A549 (cell line): ENCODE results near the gene KCNMA1. TPM values are rescaled to one million over a fixed set of nuclear protein-coding genes. Genes with fewer than 3 reads are reported as not detected.

Experiments
- ATAC-seq, 2 experiments: fragments of 200-7000 bp in 1 of 2; fragments of >200 bp in 1 of 2; cut with Nextera tagmentation in 1 of 2; cut with Tn5 transposase in 1 of 2; 3 replicates each; pipeline versions ENCODE4 v1.8.0 to v1.9.1; 2018 to 2020; ENCODE audit warnings: mild to moderate bottlenecking in 1 of 2, moderate library complexity in 1 of 2
- CTCF ChIA-PET: fragments of 300-600 bp; sonication (Branson Sonifier 250); formaldehyde crosslinking; extraction: SDS; loops from one replicate; lab custom pipeline; 2021; ENCODE audit warnings: antibody characterized with exemption, inconsistent platforms; lab: Yijun Ruan, JAX
- POLR2A ChIA-PET: fragments of 350-600 bp; formaldehyde crosslinking; extraction: SDS; loops from one replicate; lab custom pipeline; 2021; ENCODE audit warnings: antibody characterized with exemption, inconsistent platforms; lab: Yijun Ruan, JAX
- DNase-seq, 2 experiments: peaks; one replicate each; pipeline versions ENCODE4 v3.0.0 to v3.0.0-alpha.2; 2011 to 2016; ENCODE audit warnings: low read depth in 1 of 2, low spot score in 1 of 2
- FAIRE-seq: peaks from 2 replicates; lab custom pipeline; 2011; peaks lifted over from hg19 to GRCh38; lab: Jason Lieb, UNC
- H3K27ac ChIP-seq, 2 experiments: fragments of >200 bp; sonication (Bioruptor Twin); formaldehyde crosslinking; 3 replicates each; pipeline ENCODE4 v1.5.1; 2016 to 2017
- H3K4me1 ChIP-seq: fragments of >200 bp; sonication (Bioruptor Twin); formaldehyde crosslinking; 3 replicates; pipeline ENCODE4 v1.6.1; 2016
- H3K4me2 ChIP-seq: fragments of >200 bp; sonication (Bioruptor Twin); formaldehyde crosslinking; 3 replicates; pipeline ENCODE4 v1.6.1; 2016
- H3K4me3 ChIP-seq: fragments of >200 bp; sonication (Bioruptor Twin); formaldehyde crosslinking; 3 replicates; pipeline ENCODE4 v1.5.1; 2016
- H3K9me3 ChIP-seq: fragments of >200 bp; sonication (Bioruptor Twin); formaldehyde crosslinking; 3 replicates; pipeline ENCODE4 v1.6.1; 2016
- BHLHE40 ChIP-seq: IDR thresholded peaks from 2 replicates; pipeline ENCODE4 v1.6.1; 2012; ENCODE audit warnings: low read depth, low read length, inconsistent platforms
- CEBPB ChIP-seq, 2 experiments: fragments of >200 bp in 1 of 2; sonication (Bioruptor Twin) in 1 of 2; formaldehyde crosslinking in 1 of 2; IDR thresholded peaks; 2 replicates each; pipeline ENCODE4 v1.6.1; 2012 to 2016
- CHD4 ChIP-seq: fragments of 200-600 bp; sonication (generic); IDR thresholded peaks from 2 replicates; pipeline ENCODE4 v1.6.1; 2016; ENCODE audit warnings: antibody characterized with exemption, mild to moderate bottlenecking, borderline replicate concordance
- GATA3 ChIP-seq: IDR thresholded peaks from 2 replicates; pipeline ENCODE4 v1.6.1; 2012; ENCODE audit warnings: borderline replicate concordance
- HOXB13 ChIP-seq: fragments of 250-450 bp; sonication (Bioruptor Pico); IDR thresholded peaks from 2 replicates; pipeline ENCODE4 v1.5.0; 2020; ENCODE audit warnings: low read depth, mild to moderate bottlenecking, moderate library complexity
- JUN ChIP-seq, 2 experiments: fragments of >200 bp; sonication (Bioruptor Twin); formaldehyde crosslinking; IDR thresholded peaks; 2 replicates in 1 of 2; 3 replicates in 1 of 2; pipeline ENCODE4 v1.6.1; 2016 to 2017
- KDM1A ChIP-seq: fragments of 200-600 bp; sonication (generic); IDR thresholded peaks from 2 replicates; pipeline ENCODE4 v1.6.1; 2016; ENCODE audit warnings: low read depth, mild to moderate bottlenecking
- KDM5A ChIP-seq: fragments of 200-600 bp; sonication (generic); IDR thresholded peaks from 2 replicates; pipeline ENCODE4 v1.6.1; 2016; ENCODE audit warnings: antibody characterized with exemption, mild to moderate bottlenecking
- MAFK ChIP-seq: fragments of 450-650 bp; IDR thresholded peaks from 2 replicates; pipeline ENCODE4 v1.6.1; 2014; ENCODE audit not compliant: partially characterized antibody
- NFE2L2 ChIP-seq: fragments of 150-350 bp; conservative IDR thresholded peaks from 2 replicates; pipeline ENCODE4 v1.6.1; 2014; ENCODE audit warnings: low read length
- NPAS2 ChIP-seq: fragments of 250-450 bp; sonication (Bioruptor Pico); IDR thresholded peaks from 2 replicates; pipeline ENCODE4 v1.8.0; 2022; ENCODE audit warnings: mild to moderate bottlenecking, moderate library complexity, borderline replicate concordance
- POLR2AphosphoS2 ChIP-seq: conservative IDR thresholded peaks from 2 replicates; pipeline ENCODE4 v1.6.1; 2012; ENCODE audit warnings: low read length, improper control_type of control experiment, inconsistent platforms
- RAD21 ChIP-seq, 2 experiments: fragments of >200 bp in 1 of 2; sonication (Bioruptor Twin) in 1 of 2; formaldehyde crosslinking in 1 of 2; IDR thresholded peaks in 1 of 2; conservative IDR thresholded peaks in 1 of 2; 2 replicates in 1 of 2; 3 replicates in 1 of 2; pipeline ENCODE4 v1.6.1; 2012 to 2018; ENCODE audit warnings: inconsistent platforms in 1 of 2
- RARB ChIP-seq: fragments of 250-450 bp; sonication (Bioruptor Pico); IDR thresholded peaks from 2 replicates; pipeline ENCODE4 v1.8.0; 2021; ENCODE audit warnings: mild to moderate bottlenecking, moderate library complexity
- RNF2 ChIP-seq: fragments of 200-600 bp; sonication (generic); IDR thresholded peaks from 2 replicates; pipeline ENCODE4 v1.6.1; 2016; ENCODE audit warnings: low read depth, mild to moderate bottlenecking, antibody characterized with exemption, moderate library complexity, borderline replicate concordance
- SMC3 ChIP-seq: fragments of >200 bp; sonication (Bioruptor Twin); formaldehyde crosslinking; IDR thresholded peaks from 3 replicates; pipeline ENCODE4 v1.6.1; 2018; ENCODE audit warnings: inconsistent platforms
- SREBF2 ChIP-seq: fragments of 450-650 bp; IDR thresholded peaks from 2 replicates; pipeline ENCODE4 v1.6.1; 2014; ENCODE audit warnings: mild to moderate bottlenecking, moderate library complexity
- TP53 ChIP-seq: fragments of 250-450 bp; sonication (Bioruptor Pico); IDR thresholded peaks from 2 replicates; pipeline ENCODE4 v1.5.0; 2021; ENCODE audit warnings: mild to moderate bottlenecking, moderate library complexity
- ZSCAN20 ChIP-seq: fragments of 250-450 bp; sonication (Bioruptor Pico); IDR thresholded peaks from 2 replicates; pipeline ENCODE4 v1.8.0; 2022; ENCODE audit warnings: mild to moderate bottlenecking, moderate library complexity
- WGBS: methylation state at CpG from one replicate; pipeline ENCODE4 v1.1.6; 2017; ENCODE audit errors: missing lambda C conversion rate; 5-methylcytosine and 5-hydroxymethylcytosine counted together
- polyA plus RNA-seq, 4 experiments: library from polyadenylated mRNA; depleted of rRNA in 3 of 4; stranded (reverse); fragments of >200 nt; fragmentation: RNase III in 1 of 4; extraction: RNeasy Plus Mini Kit Qiagen cat#74134 plus additional on column Dnase treatment in 1 of 4; gene quantifications; 2 replicates in 3 of 4; 3 replicates in 1 of 4; pipeline ENCODE4 v1.2.3, GENCODE V29; 2011 to 2017
- TF ChIP-seq, protein P1 (sequence below): fragments of 150-350 bp; IDR thresholded peaks from 2 replicates; pipeline ENCODE4 v1.6.1; 2014; ENCODE audit warnings: low read depth, mild to moderate bottlenecking, low read length
- TF ChIP-seq, protein P2 (sequence below): fragments of >200 bp; sonication (Bioruptor Twin); formaldehyde crosslinking; IDR thresholded peaks from 3 replicates; pipeline ENCODE4 v1.5.1; 2016
- TF ChIP-seq, protein P3 (sequence below): IDR thresholded peaks from 2 replicates; pipeline ENCODE4 v1.6.1; 2012; ENCODE audit warnings: low read depth, borderline replicate concordance

Gene KCNMA1
- polyA plus RNA-seq, 2 of the 4 experiments (the other 2 are of a cell fraction): 14.9 to 30.6 TPM

DNA sequence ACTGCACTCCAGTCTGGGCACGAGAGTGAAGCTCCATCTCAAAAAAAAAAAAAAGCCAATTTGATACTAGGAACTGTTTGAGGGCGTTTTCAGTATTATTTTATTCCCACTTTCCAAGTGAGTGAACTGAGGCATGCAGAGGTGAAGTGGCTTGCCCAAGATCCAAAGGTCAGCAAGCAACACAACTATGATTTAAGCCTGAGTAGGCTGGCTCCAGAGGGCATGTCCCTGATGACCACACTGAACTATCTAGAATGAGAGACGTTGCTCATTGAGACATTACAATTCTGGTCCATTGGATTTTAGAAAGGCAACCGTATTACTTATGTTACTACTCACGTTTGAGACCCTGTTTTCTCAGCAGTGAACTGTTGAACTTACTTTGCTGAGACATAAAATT, 20.8 kb downstream of the KCNMA1 start:
- TF ChIP-seq HOXB13: no peak
- no peak for TF ChIP-seq CHD4
- TF ChIP-seq MAFK: no peak
- TF ChIP-seq KDM5A: no peak
- TF ChIP-seq, protein P1, sequence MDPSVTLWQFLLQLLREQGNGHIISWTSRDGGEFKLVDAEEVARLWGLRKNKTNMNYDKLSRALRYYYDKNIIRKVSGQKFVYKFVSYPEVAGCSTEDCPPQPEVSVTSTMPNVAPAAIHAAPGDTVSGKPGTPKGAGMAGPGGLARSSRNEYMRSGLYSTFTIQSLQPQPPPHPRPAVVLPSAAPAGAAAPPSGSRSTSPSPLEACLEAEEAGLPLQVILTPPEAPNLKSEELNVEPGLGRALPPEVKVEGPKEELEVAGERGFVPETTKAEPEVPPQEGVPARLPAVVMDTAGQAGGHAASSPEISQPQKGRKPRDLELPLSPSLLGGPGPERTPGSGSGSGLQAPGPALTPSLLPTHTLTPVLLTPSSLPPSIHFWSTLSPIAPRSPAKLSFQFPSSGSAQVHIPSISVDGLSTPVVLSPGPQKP: no peak
- no peak for TF ChIP-seq JUN (IDR thresholded peaks at IDR 0.05)
- TF ChIP-seq SMC3: no peak
- TF ChIP-seq NPAS2 (CRISPR knock-in tag): no peak
- no peak for TF ChIP-seq CEBPB (IDR thresholded peaks at IDR 0.05)
- TF ChIP-seq, protein P2, sequence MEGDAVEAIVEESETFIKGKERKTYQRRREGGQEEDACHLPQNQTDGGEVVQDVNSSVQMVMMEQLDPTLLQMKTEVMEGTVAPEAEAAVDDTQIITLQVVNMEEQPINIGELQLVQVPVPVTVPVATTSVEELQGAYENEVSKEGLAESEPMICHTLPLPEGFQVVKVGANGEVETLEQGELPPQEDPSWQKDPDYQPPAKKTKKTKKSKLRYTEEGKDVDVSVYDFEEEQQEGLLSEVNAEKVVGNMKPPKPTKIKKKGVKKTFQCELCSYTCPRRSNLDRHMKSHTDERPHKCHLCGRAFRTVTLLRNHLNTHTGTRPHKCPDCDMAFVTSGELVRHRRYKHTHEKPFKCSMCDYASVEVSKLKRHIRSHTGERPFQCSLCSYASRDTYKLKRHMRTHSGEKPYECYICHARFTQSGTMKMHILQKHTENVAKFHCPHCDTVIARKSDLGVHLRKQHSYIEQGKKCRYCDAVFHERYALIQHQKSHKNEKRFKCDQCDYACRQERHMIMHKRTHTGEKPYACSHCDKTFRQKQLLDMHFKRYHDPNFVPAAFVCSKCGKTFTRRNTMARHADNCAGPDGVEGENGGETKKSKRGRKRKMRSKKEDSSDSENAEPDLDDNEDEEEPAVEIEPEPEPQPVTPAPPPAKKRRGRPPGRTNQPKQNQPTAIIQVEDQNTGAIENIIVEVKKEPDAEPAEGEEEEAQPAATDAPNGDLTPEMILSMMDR: no peak
- TF ChIP-seq, protein P3, sequence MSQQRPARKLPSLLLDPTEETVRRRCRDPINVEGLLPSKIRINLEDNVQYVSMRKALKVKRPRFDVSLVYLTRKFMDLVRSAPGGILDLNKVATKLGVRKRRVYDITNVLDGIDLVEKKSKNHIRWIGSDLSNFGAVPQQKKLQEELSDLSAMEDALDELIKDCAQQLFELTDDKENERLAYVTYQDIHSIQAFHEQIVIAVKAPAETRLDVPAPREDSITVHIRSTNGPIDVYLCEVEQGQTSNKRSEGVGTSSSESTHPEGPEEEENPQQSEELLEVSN: no peak
- WGBS: 74% methylated on average over 5 of the region's 5 CpGs
- FAIRE-seq (no peak), ATAC-seq (no peak), DNase-seq (no peak)
- POLR2A ChIA-PET: no interaction called here
- CTCF ChIA-PET: no interaction called here
- no peaks in the 10 kb centered on the region for H3K9me3 ChIP-seq
- no peaks in the 10 kb centered on the region for H3K4me1 ChIP-seq
- H3K4me2 ChIP-seq: no peak overlapping the region
- no peak overlapping the region for H3K27ac ChIP-seq
- no peak overlapping the region for H3K4me3 ChIP-seq

DNA sequence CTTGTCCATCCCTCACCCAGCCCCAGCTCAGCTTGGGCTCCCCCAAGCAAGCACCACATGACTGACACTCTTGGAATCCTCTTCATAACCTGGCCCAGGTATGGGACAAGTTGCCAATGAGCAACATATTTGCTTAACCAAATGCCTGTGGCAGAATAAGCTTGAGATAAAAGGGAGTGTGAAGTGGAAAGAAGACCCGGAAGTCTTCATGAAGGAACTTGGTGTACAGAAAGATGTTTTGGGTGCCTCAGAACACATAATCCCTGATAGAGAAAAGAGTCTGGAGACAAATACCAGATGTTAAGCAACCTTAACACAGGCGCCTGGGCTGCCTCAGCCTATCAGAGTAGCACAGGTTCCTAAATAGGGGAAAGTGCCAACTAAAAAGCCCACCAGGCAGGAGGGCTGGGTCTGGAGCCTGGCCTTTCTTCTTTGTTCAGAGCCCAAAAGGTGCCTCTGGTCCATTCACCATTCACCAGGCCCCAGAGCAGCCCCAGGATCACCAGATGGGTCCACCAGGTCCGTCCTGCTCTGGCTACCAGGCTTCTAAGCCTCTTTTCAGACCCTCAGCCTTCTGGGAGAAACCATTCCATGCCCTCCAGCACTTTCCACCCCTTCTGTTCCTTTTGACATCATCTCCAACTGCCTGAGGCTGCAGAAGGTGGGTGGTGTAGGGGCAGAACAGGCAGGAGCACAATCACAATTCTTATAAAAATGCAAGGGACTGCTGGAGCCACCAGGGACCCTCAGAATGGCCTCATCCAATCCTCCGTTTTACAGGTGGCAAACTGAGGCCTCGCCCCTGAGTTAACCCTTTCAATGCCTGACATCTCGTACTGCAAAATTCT, 22.6 kb downstream of the KCNMA1 start:
- WGBS: 63% methylated on average over 6 of the region's 6 CpGs
- Histone ChIP-seq H3K4me3 (no peak overlapping the region), H3K4me1 (no peaks in the 10 kb centered on the region), H3K4me2 (no peak overlapping the region), H3K27ac (no peak overlapping the region), H3K9me3 (no peaks in the 10 kb centered on the region)
- CTCF ChIA-PET: interaction anchor here (1.4 to 3.1 kb wide), 4 partner anchors 10 to 449 kb away, joined by 4 to 11 read pairs (median 6); no protein-coding TSS in a partner anchor
- POLR2A ChIA-PET: no interaction called here
- ATAC-seq (no peak), FAIRE-seq (no peak), DNase-seq (no peak)
- TF ChIP-seq RARB (CRISPR knock-in tag) (no peak), GATA3 (no peak), TP53 (CRISPR knock-in tag) (no peak), SREBF2 (no peak), RAD21 (conservative IDR thresholded peaks at IDR 0.05 in 1 of 2, IDR thresholded peaks at IDR 0.05 in 1 of 2) (no peak), KDM1A (no peak), ZSCAN20 (CRISPR knock-in tag) (no peak), NFE2L2 (no peak), POLR2AphosphoS2 (no peak), RNF2 (no peak), BHLHE40 (no peak)
